ENCODE data around the gene TSFM.

DNA sequence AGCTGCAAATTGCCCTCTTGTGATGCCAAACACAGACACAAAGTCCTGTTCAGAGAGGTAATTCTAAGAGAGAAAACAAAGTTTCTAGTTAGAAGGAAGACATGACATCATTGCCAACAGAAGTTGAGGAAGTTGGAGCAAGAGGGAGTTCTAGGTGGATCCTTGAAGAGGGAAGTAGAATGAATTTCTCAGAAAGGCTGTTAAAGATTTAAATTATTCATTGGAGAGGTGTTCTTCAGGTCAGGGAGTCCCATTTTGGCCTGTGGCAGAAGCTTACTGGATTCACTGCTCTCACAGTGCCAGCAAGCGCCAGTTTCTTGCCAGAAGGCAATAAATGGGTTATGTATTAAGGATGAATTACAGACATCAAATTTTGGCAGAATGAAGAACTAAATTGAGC lies 15.3 kb downstream of the TSFM start:
- TF ChIP-seq, protein P1, sequence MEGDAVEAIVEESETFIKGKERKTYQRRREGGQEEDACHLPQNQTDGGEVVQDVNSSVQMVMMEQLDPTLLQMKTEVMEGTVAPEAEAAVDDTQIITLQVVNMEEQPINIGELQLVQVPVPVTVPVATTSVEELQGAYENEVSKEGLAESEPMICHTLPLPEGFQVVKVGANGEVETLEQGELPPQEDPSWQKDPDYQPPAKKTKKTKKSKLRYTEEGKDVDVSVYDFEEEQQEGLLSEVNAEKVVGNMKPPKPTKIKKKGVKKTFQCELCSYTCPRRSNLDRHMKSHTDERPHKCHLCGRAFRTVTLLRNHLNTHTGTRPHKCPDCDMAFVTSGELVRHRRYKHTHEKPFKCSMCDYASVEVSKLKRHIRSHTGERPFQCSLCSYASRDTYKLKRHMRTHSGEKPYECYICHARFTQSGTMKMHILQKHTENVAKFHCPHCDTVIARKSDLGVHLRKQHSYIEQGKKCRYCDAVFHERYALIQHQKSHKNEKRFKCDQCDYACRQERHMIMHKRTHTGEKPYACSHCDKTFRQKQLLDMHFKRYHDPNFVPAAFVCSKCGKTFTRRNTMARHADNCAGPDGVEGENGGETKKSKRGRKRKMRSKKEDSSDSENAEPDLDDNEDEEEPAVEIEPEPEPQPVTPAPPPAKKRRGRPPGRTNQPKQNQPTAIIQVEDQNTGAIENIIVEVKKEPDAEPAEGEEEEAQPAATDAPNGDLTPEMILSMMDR (IDR thresholded peaks at IDR 0.05) = no peak
- TF ChIP-seq ZFX (IDR thresholded peaks at IDR 0.05; ENCODE audit: borderline replicate concordance) = no peak

Measured in 22Rv1 (cell line).